NCI-H1694 treated with DMSO at 0.1 percent for 48 hours (cell line): Measurements from ENCODE around the gene HIVEP2.

ENCODE experiments used
- DNase-seq: peaks from one replicate; lab custom pipeline; 2025; lab: John Stamatoyannopoulos, UW

The HIVEP2 gene

GRCh38 chr6:142816031-142816430, 128.9 kb downstream of the HIVEP2 start:
- DNase-seq, result no peak

- DNase-seq, result no peak
These were observed 133.1 kb downstream of the HIVEP2 start for GRCh38 chr6:142811923-142812322.

GRCh38 chr6:142810952-142811514, 133.9 kb downstream of the HIVEP2 start:
- no peak for DNase-seq

- DNase-seq, result no peak
These were observed 135.0 kb downstream of the HIVEP2 start for GRCh38 chr6:142809947-142810346.

GRCh38 chr6:142808405-142809061, 136.4 kb downstream of the HIVEP2 start:
- DNase-seq, result no peak

GRCh38 chr6:142805042-142805441, 139.9 kb downstream of the HIVEP2 start:
- DNase-seq, result no peak

GRCh38 chr6:142804490-142804889, 140.5 kb downstream of the HIVEP2 start:
- DNase-seq, result no peak

- no peak for DNase-seq
These were observed 141.4 kb downstream of the HIVEP2 start for GRCh38 chr6:142803495-142804058.

GRCh38 chr6:142803032-142803431, 141.9 kb downstream of the HIVEP2 start:
- no peak for DNase-seq

- no peak for DNase-seq
These were observed 142.9 kb downstream of the HIVEP2 start for GRCh38 chr6:142802124-142802523.

GRCh38 chr6:142800240-142800639, 144.7 kb downstream of the HIVEP2 start:
- DNase-seq, result no peak

GRCh38 chr6:142799639-142800038, 145.3 kb downstream of the HIVEP2 start:
- no peak for DNase-seq

GRCh38 chr6:142797159-142797558, 147.8 kb downstream of the HIVEP2 start:
- no peak for DNase-seq

GRCh38 chr6:142796571-142796970, 148.4 kb downstream of the HIVEP2 start:
- DNase-seq, result no peak

- no peak for DNase-seq
These were observed 149.0 kb downstream of the HIVEP2 start for GRCh38 chr6:142796024-142796423.

GRCh38 chr6:142794424-142794823, 150.6 kb downstream of the HIVEP2 start:
- no peak for DNase-seq

- DNase-seq, result no peak
These were observed 154.7 kb downstream of the HIVEP2 start for GRCh38 chr6:142790257-142790656.

- no peak for DNase-seq
These were observed 157.6 kb downstream of the HIVEP2 start for GRCh38 chr6:142787422-142787821.

GRCh38 chr6:142786476-142786875, 158.5 kb downstream of the HIVEP2 start:
- DNase-seq, result no peak

GRCh38 chr6:142784344-142784743, 160.6 kb downstream of the HIVEP2 start:
- no peak for DNase-seq

GRCh38 chr6:142783499-142783898, 161.5 kb downstream of the HIVEP2 start:
- no peak for DNase-seq

- DNase-seq, result no peak
These were observed 163.8 kb downstream of the HIVEP2 start for GRCh38 chr6:142781129-142781528.

GRCh38 chr6:142773859-142774648, 170.9 kb downstream of the HIVEP2 start:
- no peak for DNase-seq
